GM23248 (cell line): ENCODE results near the gene SLC9A9. TPM values are rescaled to one million over a fixed set of nuclear protein-coding genes. Genes with fewer than 3 reads are reported as not detected.
A peak's percentile ranks its signal among the peaks of the same experiment; 100 is the strongest.

Experiments used
- DNase-seq: peaks from one replicate; pipeline ENCODE4 v3.0.0-alpha.2; 2015
- H2AFZ ChIP-seq: fragments of 200-600 bp; sonication (generic); 2 replicates; pipeline ENCODE4 v1.6.1; 2016; ENCODE audit warnings: antibody characterized with exemption
- H3F3A ChIP-seq: fragments of 200-600 bp; sonication (generic); 2 replicates; pipeline ENCODE4 v1.6.1; 2016; ENCODE audit warnings: mild to moderate bottlenecking, antibody characterized with exemption, mixed run types; ENCODE audit not compliant: insufficient read depth
- H3K27ac ChIP-seq: fragments of 200-600 bp; sonication (generic); 2 replicates; pipeline ENCODE4 v1.5.1; 2016; ENCODE audit warnings: mild to moderate bottlenecking
- H3K27me3 ChIP-seq: fragments of 200-600 bp; sonication (generic); replicated peaks from 2 replicates; pipeline ENCODE4 v1.6.1; 2016; ENCODE audit warnings: mild to moderate bottlenecking; ENCODE audit not compliant: insufficient read depth
- H3K36me3 ChIP-seq: fragments of 200-600 bp; sonication (generic); 2 replicates; pipeline ENCODE4 v1.6.1; 2016; ENCODE audit warnings: low read depth, mild to moderate bottlenecking
- H3K4me1 ChIP-seq: fragments of 200-600 bp; sonication (generic); 2 replicates; pipeline ENCODE4 v1.6.1; 2016; ENCODE audit warnings: mild to moderate bottlenecking; ENCODE audit not compliant: insufficient read depth
- H3K4me2 ChIP-seq: fragments of 200-600 bp; sonication (generic); one replicate; pipeline ENCODE4 v1.6.1; 2016; ENCODE audit warnings: mild to moderate bottlenecking; ENCODE audit not compliant: unreplicated experiment
- H3K4me3 ChIP-seq: fragments of 200-600 bp; sonication (generic); 2 replicates; pipeline ENCODE4 v1.5.1; 2016; ENCODE audit warnings: mild to moderate bottlenecking
- H3K79me2 ChIP-seq: fragments of 200-600 bp; sonication (generic); 2 replicates; pipeline ENCODE4 v1.6.1; 2016; ENCODE audit warnings: mild to moderate bottlenecking; ENCODE audit not compliant: insufficient read depth
- H3K9ac ChIP-seq: fragments of 200-600 bp; sonication (generic); 2 replicates; pipeline ENCODE4 v1.6.1; 2016; ENCODE audit warnings: mild to moderate bottlenecking
- H3K9me2 ChIP-seq: fragments of 200-600 bp; sonication (generic); 2 replicates; pipeline ENCODE4 v1.6.1; 2016; ENCODE audit warnings: mixed run types, mild to moderate bottlenecking, moderate library complexity; ENCODE audit not compliant: insufficient read depth
- H3K9me3 ChIP-seq: fragments of 200-600 bp; sonication (generic); one replicate; pipeline ENCODE4 v1.6.1; 2017; ENCODE audit warnings: low read depth
- H4K20me1 ChIP-seq: fragments of 200-600 bp; sonication (generic); 2 replicates; pipeline ENCODE4 v1.6.0; 2016; ENCODE audit not compliant: insufficient read depth
- EZH2 ChIP-seq: fragments of 200-600 bp; sonication (generic); IDR thresholded peaks from 2 replicates; pipeline ENCODE4 v1.6.1; 2018; ENCODE audit warnings: antibody characterized with exemption, mild to moderate bottlenecking; ENCODE audit not compliant: insufficient read depth, poor library complexity, severe bottlenecking
- EZH2phosphoT487 ChIP-seq: fragments of 200-600 bp; sonication (generic); IDR thresholded peaks from 2 replicates; pipeline ENCODE4 v1.6.1; 2018; ENCODE audit warnings: antibody characterized with exemption, moderate library complexity, mild to moderate bottlenecking, low read depth; ENCODE audit not compliant: insufficient read depth
- WGBS, 2 experiments: methylation state at CpG; one replicate each; pipeline ENCODE4 v1.1.6; 2015 to 2017; ENCODE audit warnings: low lambda C conversion rate in 2 of 2, low coverage in 1 of 2; ENCODE audit errors: missing lambda C conversion rate in 2 of 2; 5-methylcytosine and 5-hydroxymethylcytosine counted together
- in situ Hi-C: fragments of 300-500 bp; cut with MboI; formaldehyde crosslinking; loops from 2 replicates; pipeline ENCODE4 v1.15.0; 2020
- polyA plus RNA-seq: library from polyadenylated mRNA; unstranded; fragments of >200 nt; fragmentation: Nextera tagmentation; extraction: Ambion mirVana; gene quantifications from 2 replicates; pipeline ENCODE4 v1.2.1, GENCODE V29; 2016
- total RNA-seq: library from RNA; depleted of rRNA; stranded (reverse); fragments of >200 nt; shearing (Covaris generic); gene quantifications from 2 replicates; pipeline ENCODE4 v1.2.3, GENCODE V29; 2014

SLC9A9 gene
- total and polyA plus RNA-seq, 2 experiments from 2014 or later = 2.8 to 3.2 TPM

DNA sequence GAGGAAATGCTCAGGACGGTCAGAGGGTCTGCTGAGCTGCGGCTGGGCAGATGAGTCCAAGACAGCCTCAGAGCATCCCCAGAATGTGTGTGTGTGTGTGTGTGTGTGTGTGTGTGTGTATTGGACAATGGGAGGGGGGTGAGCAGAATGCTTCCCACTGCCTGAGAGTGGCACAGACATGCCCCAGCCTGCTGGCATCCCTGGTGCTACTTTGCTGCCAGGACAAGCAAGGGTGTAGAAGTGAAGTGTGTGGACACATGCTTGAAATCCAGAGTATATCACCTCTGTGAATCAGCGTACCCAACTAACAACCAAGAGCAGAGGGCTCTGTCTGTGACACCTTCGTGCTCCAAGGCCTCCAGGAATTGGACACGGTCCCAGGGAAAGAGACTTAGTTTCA is 76.3 kb downstream of the SLC9A9 start:
- H3K36me3 ChIP-seq = no peaks in the 10 kb centered on the region
- H3K4me1 ChIP-seq = peaks cover 26% of the 10 kb centered on the region
- H3K4me2 ChIP-seq = no peak overlapping the region
- DNase-seq = no peak
- no peak overlapping the region for H3K9ac ChIP-seq
- H3K27me3 ChIP-seq = no peaks in the 10 kb centered on the region
- 92% methylated on average over 5 of the region's 5 CpGs for WGBS, 2 experiments
- H3K9me3 ChIP-seq = no peaks in the 10 kb centered on the region
- in situ Hi-C loops = loop anchor here (10.0 kb wide), 1 partner anchor 173 kb away; no protein-coding TSS in a partner anchor
- no peak overlapping the region for H3K4me3 ChIP-seq
- no peaks in the 10 kb centered on the region for H3K9me2 ChIP-seq
- H2AFZ ChIP-seq = no peak overlapping the region
- no peaks in the 10 kb centered on the region for H3K79me2 ChIP-seq
- no peak for TF ChIP-seq EZH2
- no peak for TF ChIP-seq EZH2phosphoT487
- no peaks in the 10 kb centered on the region for H4K20me1 ChIP-seq
- no peak overlapping the region for H3K27ac ChIP-seq
- peaks cover 16% of the 10 kb centered on the region; the same call in 1 of the 2 replicates for H3F3A ChIP-seq

DNA sequence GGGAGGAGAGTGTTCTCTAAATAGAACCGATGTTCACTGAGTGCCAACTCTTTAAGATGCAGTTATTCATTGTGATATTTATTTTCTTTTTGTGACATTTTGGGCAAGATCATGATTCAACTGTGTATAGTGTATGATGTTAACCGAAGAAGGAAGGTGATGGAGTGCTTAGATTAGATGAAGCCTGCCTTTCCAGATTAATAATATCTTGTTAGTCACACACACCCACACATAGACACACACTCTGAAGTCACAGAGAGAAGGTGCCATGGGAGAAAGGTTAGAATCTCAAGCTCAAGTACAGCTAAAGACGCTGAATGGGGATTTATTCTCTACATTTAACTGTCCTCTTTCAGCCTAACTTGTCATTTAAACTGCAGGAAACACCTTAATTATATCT is 77.0 kb downstream of the SLC9A9 start:
- H3K79me2 ChIP-seq = no peaks in the 10 kb centered on the region
- peak; percentile 46 for DNase-seq
- TF ChIP-seq EZH2phosphoT487 (no peak), EZH2 (no peak)
- H3K9me3 ChIP-seq = no peaks in the 10 kb centered on the region
- H2AFZ ChIP-seq = no peak overlapping the region; the same call in 1 of the 2 replicates
- in situ Hi-C loops = loop anchor here (10.0 kb wide), 1 partner anchor 174 kb away; no protein-coding TSS in a partner anchor
- H3F3A ChIP-seq = peaks cover 16% of the 10 kb centered on the region; the same call in 1 of the 2 replicates
- no peak overlapping the region for H3K4me3 ChIP-seq
- no peak overlapping the region for H3K27ac ChIP-seq
- no peaks in the 10 kb centered on the region for H4K20me1 ChIP-seq
- no peak overlapping the region for H3K9ac ChIP-seq
- H3K9me2 ChIP-seq = no peaks in the 10 kb centered on the region
- H3K36me3 ChIP-seq = no peaks in the 10 kb centered on the region
- peaks cover 26% of the 10 kb centered on the region for H3K4me1 ChIP-seq
- H3K4me2 ChIP-seq = no peak overlapping the region
- H3K27me3 ChIP-seq = no peaks in the 10 kb centered on the region
- 25 to 26% methylated on average over 3 of the region's 3 CpGs for WGBS, 2 experiments

DNA sequence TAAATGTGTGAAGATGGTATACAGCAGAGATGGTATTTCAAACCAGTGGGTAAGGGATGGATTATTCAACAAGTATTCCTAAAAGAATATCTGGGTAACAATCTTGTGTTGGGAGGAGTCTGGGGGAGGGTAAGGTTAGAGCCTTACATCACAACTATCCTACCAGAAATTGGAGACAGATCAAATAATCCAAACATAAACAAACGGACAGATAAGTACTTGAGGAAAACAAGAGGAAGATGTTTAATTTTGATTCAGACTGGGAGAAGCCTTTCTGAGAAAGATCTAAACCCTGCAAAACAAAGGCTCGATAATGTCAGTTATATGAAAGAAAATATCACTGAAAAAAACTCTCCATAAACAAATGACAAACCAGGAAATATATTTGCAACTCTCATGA is 77.9 kb downstream of the SLC9A9 start:
- Histone ChIP-seq H3K4me1 (peaks cover 26% of the 10 kb centered on the region), H4K20me1 (no peaks in the 10 kb centered on the region), H3K27me3 (no peaks in the 10 kb centered on the region), H2AFZ (no peak overlapping the region; the same call in 1 of the 2 replicates), H3K4me3 (no peak overlapping the region), H3F3A (peaks cover 16% of the 10 kb centered on the region; the same call in 1 of the 2 replicates), H3K27ac (no peak overlapping the region), H3K4me2 (peak overlapping the region; percentile 49), H3K9me3 (no peaks in the 10 kb centered on the region), H3K79me2 (no peaks in the 10 kb centered on the region), H3K9me2 (no peaks in the 10 kb centered on the region), H3K9ac (0 out of 2 replicates have a peak overlapping the region, but pooled peaks have one; percentile 14), H3K36me3 (no peaks in the 10 kb centered on the region)
- TF ChIP-seq EZH2phosphoT487 (no peak), EZH2 (no peak)
- no peak for DNase-seq
- in situ Hi-C loops = loop anchor here (10.0 kb wide), 1 partner anchor 174 kb away; no protein-coding TSS in a partner anchor
- 49 to 59% methylated on average over 2 of the region's 2 CpGs for WGBS, 2 experiments

DNA sequence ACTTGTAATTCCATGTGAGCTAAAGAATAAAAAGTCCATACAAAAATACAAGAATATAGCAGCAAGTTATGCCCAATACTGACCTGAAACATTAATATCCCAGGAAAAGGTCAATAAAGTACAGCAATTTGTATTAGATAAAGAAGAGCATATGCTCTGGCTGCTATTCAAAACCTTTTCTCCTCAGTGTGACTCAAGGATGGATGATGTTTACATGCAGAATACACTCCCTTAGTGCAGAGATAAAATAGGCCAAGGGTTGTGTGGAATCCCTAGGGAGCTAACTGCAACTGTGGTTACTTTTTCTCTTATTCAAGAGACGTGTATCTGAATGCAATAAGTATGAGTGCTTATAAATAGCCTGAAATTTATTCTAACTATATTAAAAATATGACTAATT is 78.7 kb downstream of the SLC9A9 start:
- Histone ChIP-seq H3K9me3 (no peaks in the 10 kb centered on the region), H3K36me3 (no peaks in the 10 kb centered on the region), H3F3A (peaks cover 16% of the 10 kb centered on the region; the same call in 1 of the 2 replicates), H3K9ac (0 out of 2 replicates have a peak overlapping the region, but pooled peaks have one; percentile 14), H4K20me1 (no peaks in the 10 kb centered on the region), H3K9me2 (no peaks in the 10 kb centered on the region), H2AFZ (no peak overlapping the region), H3K27me3 (no peaks in the 10 kb centered on the region), H3K27ac (peak overlapping the region; percentile 15), H3K4me1 (peaks cover 26% of the 10 kb centered on the region), H3K4me2 (peak overlapping the region; percentile 49), H3K79me2 (no peaks in the 10 kb centered on the region), H3K4me3 (no peak overlapping the region)
- DNase-seq = peak; percentile 88
- TF ChIP-seq EZH2phosphoT487 = no peak
- no peak for TF ChIP-seq EZH2
- in situ Hi-C loops = loop anchor here (10.0 kb wide), 1 partner anchor 175 kb away; no protein-coding TSS in a partner anchor
- WGBS, 2 experiments = 0% methylated on average over 1 of the region's 1 CpG
